GM12873 (cell line): Measurements from ENCODE around the gene ZACN.

Experiments used
- CTCF ChIP-seq: IDR thresholded peaks from 2 replicates; pipeline ENCODE4 v1.5.1; 2012; ENCODE audit warnings: low read depth, mild to moderate bottlenecking, moderate library complexity, low read length, control low read depth; ENCODE audit not compliant: insufficient read depth; ENCODE audit errors: missing control alignments

ZACN gene

GRCh38 chr17:76081295-76082210 lies 2.6 kb downstream of the ZACN start:
- TF ChIP-seq CTCF: no peak

GRCh38 chr17:76082326-76083251 lies 3.6 kb downstream of the ZACN start:
- TF ChIP-seq CTCF: no peak

GRCh38 chr17:76083536-76084182 lies 4.7 kb downstream of the ZACN start:
- no peak for TF ChIP-seq CTCF

GRCh38 chr17:76085066-76085730 lies 6.2 kb downstream of the ZACN start:
- TF ChIP-seq CTCF: no peak

DNA sequence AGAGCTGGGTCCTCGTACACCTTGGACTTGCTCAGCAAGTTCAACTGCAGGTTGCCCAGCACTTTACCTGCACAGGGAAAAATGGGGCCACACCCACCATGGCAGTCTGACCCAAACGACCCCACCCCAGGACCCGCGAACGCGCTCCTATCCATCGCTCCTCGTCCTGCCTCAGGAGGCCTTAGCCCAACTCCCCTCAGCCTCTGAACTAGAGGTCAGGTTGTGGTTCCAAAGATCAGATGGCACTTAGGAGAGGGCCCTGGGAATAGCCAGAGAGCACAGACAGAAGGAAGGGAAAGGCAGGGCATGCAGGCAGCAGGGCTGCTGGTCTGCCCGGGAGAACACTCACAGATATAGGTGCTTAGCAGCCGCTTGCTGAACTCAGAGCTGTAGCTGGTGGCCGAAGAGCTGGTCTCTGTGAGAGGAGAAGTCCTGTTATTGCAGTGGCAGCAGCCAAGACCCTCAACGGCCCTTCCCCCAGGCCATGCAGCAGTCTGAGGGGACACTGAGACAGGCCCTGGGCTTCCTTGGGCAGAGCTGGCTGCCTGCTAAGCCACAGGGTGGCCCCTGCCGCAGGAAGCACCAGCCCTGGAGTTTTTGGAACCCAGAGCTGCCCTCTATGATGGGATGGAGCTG lies 6.9 kb downstream of the ZACN start:
- no peak for TF ChIP-seq CTCF

GRCh38 chr17:76086384-76086783 lies 7.4 kb downstream of the ZACN start:
- no peak for TF ChIP-seq CTCF
